SK-N-SH (cell line): ENCODE results near the gene ACTN3. TPM values are rescaled to one million over a fixed set of nuclear protein-coding genes. Genes with fewer than 3 reads are reported as not detected.

ENCODE experiments used
- CTCF ChIA-PET: fragments of 300-600, 350-600 bp; formaldehyde crosslinking; extraction: SDS; loops from one replicate; lab custom pipeline; 2021; lab: Yijun Ruan, JAX
- POLR2A ChIA-PET: fragments of 350-600 bp; sonication (Branson Sonifier 250); formaldehyde crosslinking; extraction: SDS; loops from one replicate; lab custom pipeline; 2020; ENCODE audit warnings: antibody characterized with exemption, inconsistent platforms; lab: Yijun Ruan, JAX
- DNase-seq: peaks from one replicate; pipeline ENCODE4 v3.0.0; 2012
- H2AFZ ChIP-seq: fragments of 200-600 bp; sonication (generic); 2 replicates; pipeline ENCODE4 v1.8.1; 2016; ENCODE audit warnings: antibody characterized with exemption, mild to moderate bottlenecking, low read depth
- H3F3A ChIP-seq: fragments of 200-600 bp; sonication (generic); replicated peaks from 2 replicates; pipeline ENCODE3; 2016; ENCODE audit warnings: antibody characterized with exemption, mild to moderate bottlenecking; ENCODE audit not compliant: insufficient read depth
- H3K27ac ChIP-seq, 2 experiments: fragments of 200-500 bp in 1 of 2; fragments of 200-600 bp in 1 of 2; sonication (Bioruptor generic) in 1 of 2; sonication (generic), shearing (Covaris generic) in 1 of 2; 2 replicates each; pipeline versions ENCODE4 v1.5.1 to v1.6.1; 2014 to 2016; ENCODE audit warnings: low read depth in 2 of 2, inconsistent platforms in 1 of 2, low read length in 1 of 2, mild to moderate bottlenecking in 1 of 2, mixed read lengths in 1 of 2
- H3K27me3 ChIP-seq: fragments of 200-600 bp; sonication (generic), shearing (Covaris generic); 2 replicates; pipeline ENCODE4 v1.6.1; 2016; ENCODE audit warnings: mixed run types; ENCODE audit not compliant: insufficient read depth
- H3K36me3 ChIP-seq, 2 experiments: fragments of 200-500 bp in 1 of 2; fragments of 200-600 bp in 1 of 2; sonication (Bioruptor generic) in 1 of 2; sonication (generic) in 1 of 2; replicated peaks in 1 of 2; 2 replicates each; pipeline versions ENCODE3 to v1.5.1; 2014 to 2016; ENCODE audit warnings: low read length in 1 of 2, mild to moderate bottlenecking in 1 of 2; ENCODE audit not compliant: insufficient read depth in 2 of 2, control insufficient read depth in 1 of 2
- H3K4me1 ChIP-seq, 2 experiments: fragments of 200-500 bp in 1 of 2; fragments of 200-600 bp in 1 of 2; sonication (Bioruptor generic) in 1 of 2; sonication (generic), shearing (Covaris generic) in 1 of 2; 2 replicates each; pipeline versions ENCODE4 v1.5.1 to v1.6.1; 2014 to 2016; ENCODE audit warnings: low read depth in 1 of 2, low read length in 1 of 2, mixed run types in 1 of 2; ENCODE audit not compliant: insufficient read depth in 2 of 2, control insufficient read depth in 1 of 2
- H3K4me2 ChIP-seq: fragments of 200-600 bp; sonication (generic), shearing (Covaris generic); 2 replicates; pipeline ENCODE4 v1.6.1; 2017; ENCODE audit warnings: mixed run types
- H3K4me3 ChIP-seq, 2 experiments: fragments of 200-500 bp in 1 of 2; fragments of 200-600 bp in 1 of 2; sonication (Bioruptor generic) in 1 of 2; sonication (generic), shearing (Covaris generic) in 1 of 2; 2 replicates each; pipeline versions ENCODE4 v1.5.1 to v1.8.1; 2014 to 2016; ENCODE audit warnings: low read depth in 2 of 2, inconsistent platforms in 1 of 2, low read length in 1 of 2, mild to moderate bottlenecking in 1 of 2, mixed read lengths in 1 of 2, moderate library complexity in 1 of 2
- H3K79me2 ChIP-seq: fragments of 200-600 bp; sonication (generic); 2 replicates; pipeline ENCODE4 v1.8.1; 2017; ENCODE audit warnings: mild to moderate bottlenecking; ENCODE audit not compliant: insufficient read depth
- H3K9ac ChIP-seq: fragments of 200-600 bp; sonication (generic); 2 replicates; pipeline ENCODE4 v1.6.1; 2017; ENCODE audit warnings: mixed run types
- H3K9me2 ChIP-seq: fragments of 200-600 bp; sonication (generic); 2 replicates; pipeline ENCODE4 v1.6.1; 2017; ENCODE audit warnings: mixed run types
- H3K9me3 ChIP-seq: fragments of 200-600 bp; sonication (generic); 2 replicates; pipeline ENCODE4 v1.6.1; 2017; ENCODE audit warnings: mixed run types, mild to moderate bottlenecking, moderate library complexity
- H4K20me1 ChIP-seq: fragments of 200-600 bp; sonication (generic); 2 replicates; pipeline ENCODE4 v1.6.1; 2017; ENCODE audit warnings: mild to moderate bottlenecking, mixed run types; ENCODE audit not compliant: insufficient read depth
- EP300 ChIP-seq, 2 experiments: IDR thresholded peaks; 2 replicates each; pipeline versions ENCODE4 v1.4.0 to v1.6.1; 2012; ENCODE audit warnings: borderline replicate concordance in 1 of 2, low read depth in 1 of 2, low read length in 1 of 2
- FOSL2 ChIP-seq: IDR thresholded peaks from 2 replicates; pipeline ENCODE4 v1.4.0; 2012; ENCODE audit warnings: low read depth, mild to moderate bottlenecking, moderate library complexity, borderline replicate concordance
- FOXM1 ChIP-seq: IDR thresholded peaks from 2 replicates; pipeline ENCODE4 v1.4.0; 2012; ENCODE audit warnings: low read depth, mild to moderate bottlenecking
- MEF2A ChIP-seq: IDR thresholded peaks from 2 replicates; pipeline ENCODE4 v1.4.0; 2012; ENCODE audit warnings: low read depth, borderline replicate concordance
- MXI1 ChIP-seq: IDR thresholded peaks from 2 replicates; pipeline ENCODE4 v1.6.1; 2012; ENCODE audit warnings: mild to moderate bottlenecking, low read depth, low read length, improper control_type of control experiment
- NFIC ChIP-seq: IDR thresholded peaks from 2 replicates; pipeline ENCODE4 v1.4.0; 2012; ENCODE audit warnings: borderline replicate concordance
- RFX5 ChIP-seq: IDR thresholded peaks from 2 replicates; pipeline ENCODE4 v1.6.1; 2012; ENCODE audit warnings: mild to moderate bottlenecking, improper control_type of control experiment, low read length
- SIN3A ChIP-seq: IDR thresholded peaks from 2 replicates; pipeline ENCODE4 v1.6.1; 2012; ENCODE audit warnings: low read depth, mild to moderate bottlenecking, low read length, moderate library complexity, borderline replicate concordance
- TEAD4 ChIP-seq: IDR thresholded peaks from 2 replicates; pipeline ENCODE4 v1.4.0; 2012; ENCODE audit warnings: mild to moderate bottlenecking, borderline replicate concordance; ENCODE audit not compliant: insufficient read depth
- WGBS: methylation state at CpG from one replicate; pipeline ENCODE4 v1.1.6; 2017; ENCODE audit warnings: low lambda C conversion rate; 5-methylcytosine and 5-hydroxymethylcytosine counted together
- polyA plus RNA-seq, 3 experiments: library from polyadenylated mRNA; depleted of rRNA; stranded (reverse); fragments of >200 nt; gene quantifications; 2 replicates each; pipeline ENCODE4 v1.2.3, GENCODE V29; 2012
- TF ChIP-seq, protein P1 (sequence below): fragments of 150-350 bp; IDR thresholded peaks from 2 replicates; pipeline ENCODE4 v1.6.1; 2016; ENCODE audit warnings: mild to moderate bottlenecking, low read depth, low read length
- TF ChIP-seq, protein P2 (sequence below): IDR thresholded peaks from 2 replicates; pipeline ENCODE4 v1.4.0; 2012; ENCODE audit warnings: low read depth, borderline replicate concordance
- TF ChIP-seq, protein P3 (sequence below): fragments of 200-600 bp; sonication (generic); IDR thresholded peaks from 2 replicates; pipeline ENCODE4 v1.6.1; 2017; ENCODE audit warnings: antibody characterized with exemption, mild to moderate bottlenecking, moderate library complexity
- TF ChIP-seq, protein P4 (sequence below): fragments of 150-350 bp; IDR thresholded peaks from 2 replicates; pipeline ENCODE4 v1.6.1; 2017; ENCODE audit warnings: antibody characterized with exemption, low read length, low read depth, borderline replicate concordance
- TF ChIP-seq, protein P5 (sequence below): IDR thresholded peaks from 2 replicates; pipeline ENCODE4; 2012

Gene ACTN3
- polyA plus RNA-seq, 1 of the 3 experiments (the other 2 are of a cell fraction) = 0.02 TPM

DNA sequence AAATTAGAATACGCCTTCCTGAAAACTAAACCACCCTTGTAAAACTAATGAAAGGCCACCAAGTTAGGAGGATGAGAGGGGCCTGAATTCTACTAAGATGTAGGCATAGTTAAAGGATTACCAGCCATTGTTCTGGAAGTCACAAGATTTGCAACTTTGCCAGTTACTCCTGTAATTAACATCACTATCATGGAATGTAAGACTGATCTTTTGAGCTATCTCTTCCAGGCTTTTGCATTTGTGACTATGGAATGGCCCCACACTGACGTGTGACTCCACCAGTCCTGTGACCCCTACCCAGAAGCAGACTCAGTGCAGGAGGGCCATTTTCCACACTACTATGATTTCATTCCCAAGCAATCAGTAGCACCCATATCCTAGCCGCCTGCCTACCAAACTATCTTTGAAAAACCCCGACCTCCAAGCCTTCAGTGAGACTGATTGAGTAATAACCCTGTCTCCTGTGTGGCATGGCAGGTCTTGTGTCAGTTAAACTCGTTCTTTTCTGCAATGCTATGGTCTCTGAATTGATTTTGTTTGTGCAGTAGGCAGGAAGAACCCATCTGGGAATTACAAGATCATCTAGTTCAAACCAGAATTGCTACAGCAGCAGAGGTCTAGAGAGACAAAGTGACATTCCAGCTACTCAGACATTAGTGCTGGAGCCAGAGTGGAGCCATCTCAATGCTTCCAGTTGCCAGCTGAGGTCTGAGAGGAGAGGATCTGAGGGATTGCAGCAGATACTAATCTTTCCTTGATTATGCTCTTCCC is 23.6 kb downstream of the ACTN3 start:
- Histone ChIP-seq H2AFZ (no peak overlapping the region), H3K9me2 (no peaks in the 10 kb centered on the region), H3K36me3 (no peaks in the 10 kb centered on the region), H3F3A (no peaks in the 10 kb centered on the region), H3K27ac (no peak overlapping the region), H3K9me3 (no peaks in the 10 kb centered on the region), H3K79me2 (no peaks in the 10 kb centered on the region), H3K4me1 (peaks cover 0 to 7% of the 10 kb centered on the region in 2 experiments; a peak in 1 of 4 replicates), H3K27me3 (no peaks in the 10 kb centered on the region), H3K4me3 (no peak overlapping the region), H3K4me2 (no peak overlapping the region), H3K9ac (no peak overlapping the region), H4K20me1 (no peaks in the 10 kb centered on the region)
- POLR2A ChIA-PET = interaction anchor here (2.7 kb wide), 1 partner anchor 22 kb away, joined by 8 read pairs; the partner anchor contains the start of genes CCDC87 and CCS
- 51% methylated on average over 5 of the region's 5 CpGs for WGBS
- no peak for DNase-seq
- CTCF ChIA-PET = interaction anchor here (3.2 to 5.1 kb wide), 3 partner anchors 8 to 108 kb away, joined by 13 to 30 read pairs (median 14); partner anchors contain the start of genes CCDC87, CCS and RBM4B
- TF ChIP-seq FOSL2 (no peak), SIN3A (no peak), NFIC (no peak), MXI1 (no peak), EP300 (IDR thresholded peaks at IDR 0.05; ENCODE audit: borderline replicate concordance in 1 of 2, low read depth in 1 of 2, low read length in 1 of 2) (no peak), FOXM1 (no peak)
- TF ChIP-seq, protein P1, sequence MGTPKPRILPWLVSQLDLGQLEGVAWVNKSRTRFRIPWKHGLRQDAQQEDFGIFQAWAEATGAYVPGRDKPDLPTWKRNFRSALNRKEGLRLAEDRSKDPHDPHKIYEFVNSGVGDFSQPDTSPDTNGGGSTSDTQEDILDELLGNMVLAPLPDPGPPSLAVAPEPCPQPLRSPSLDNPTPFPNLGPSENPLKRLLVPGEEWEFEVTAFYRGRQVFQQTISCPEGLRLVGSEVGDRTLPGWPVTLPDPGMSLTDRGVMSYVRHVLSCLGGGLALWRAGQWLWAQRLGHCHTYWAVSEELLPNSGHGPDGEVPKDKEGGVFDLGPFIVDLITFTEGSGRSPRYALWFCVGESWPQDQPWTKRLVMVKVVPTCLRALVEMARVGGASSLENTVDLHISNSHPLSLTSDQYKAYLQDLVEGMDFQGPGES = no peak
- TF ChIP-seq, protein P2, sequence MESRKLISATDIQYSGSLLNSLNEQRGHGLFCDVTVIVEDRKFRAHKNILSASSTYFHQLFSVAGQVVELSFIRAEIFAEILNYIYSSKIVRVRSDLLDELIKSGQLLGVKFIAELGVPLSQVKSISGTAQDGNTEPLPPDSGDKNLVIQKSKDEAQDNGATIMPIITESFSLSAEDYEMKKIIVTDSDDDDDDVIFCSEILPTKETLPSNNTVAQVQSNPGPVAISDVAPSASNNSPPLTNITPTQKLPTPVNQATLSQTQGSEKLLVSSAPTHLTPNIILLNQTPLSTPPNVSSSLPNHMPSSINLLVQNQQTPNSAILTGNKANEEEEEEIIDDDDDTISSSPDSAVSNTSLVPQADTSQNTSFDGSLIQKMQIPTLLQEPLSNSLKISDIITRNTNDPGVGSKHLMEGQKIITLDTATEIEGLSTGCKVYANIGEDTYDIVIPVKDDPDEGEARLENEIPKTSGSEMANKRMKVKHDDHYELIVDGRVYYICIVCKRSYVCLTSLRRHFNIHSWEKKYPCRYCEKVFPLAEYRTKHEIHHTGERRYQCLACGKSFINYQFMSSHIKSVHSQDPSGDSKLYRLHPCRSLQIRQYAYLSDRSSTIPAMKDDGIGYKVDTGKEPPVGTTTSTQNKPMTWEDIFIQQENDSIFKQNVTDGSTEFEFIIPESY = no peak

DNA sequence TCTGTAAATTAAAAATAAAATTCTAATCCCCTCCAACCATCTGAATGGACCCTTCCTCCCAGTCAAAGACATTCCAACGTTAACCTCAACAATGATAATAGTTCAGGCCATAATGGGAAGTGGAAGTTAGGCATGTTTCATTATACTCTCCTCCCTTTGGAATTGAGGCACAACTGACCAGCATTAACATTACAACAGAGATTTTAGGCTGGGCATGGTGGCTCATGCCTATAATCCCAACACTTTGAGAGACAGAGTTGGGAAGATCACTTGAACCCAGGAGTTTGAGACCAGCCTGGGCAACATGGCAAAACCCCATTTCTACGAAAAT is 24.1 kb downstream of the ACTN3 start:
- Histone ChIP-seq H3K9me2 (no peaks in the 10 kb centered on the region), H3K4me1 (peaks cover 0 to 7% of the 10 kb centered on the region in 2 experiments; a peak in 1 of 4 replicates), H3K9me3 (no peaks in the 10 kb centered on the region), H4K20me1 (no peaks in the 10 kb centered on the region), H3K79me2 (no peaks in the 10 kb centered on the region), H3K9ac (no peak overlapping the region), H3K27me3 (no peaks in the 10 kb centered on the region; the same call in 1 of the 2 replicates), H3K36me3 (no peaks in the 10 kb centered on the region), H3K4me3 (no peak overlapping the region), H3K27ac (no peak overlapping the region), H3F3A (no peaks in the 10 kb centered on the region), H2AFZ (no peak overlapping the region), H3K4me2 (no peak overlapping the region)
- CTCF ChIA-PET = interaction anchor here (5.1 kb wide), 1 partner anchor 107 kb away, joined by 30 read pairs; the partner anchor contains the start of gene RBM4B
- WGBS = 43% methylated on average over 2 of the region's 2 CpGs
- POLR2A ChIA-PET = no interaction called here
- no peak for DNase-seq
- TF ChIP-seq SIN3A (no peak), RFX5 (no peak), MEF2A (no peak), TEAD4 (no peak), MXI1 (no peak)
- TF ChIP-seq, protein P2 = no peak
- TF ChIP-seq, protein P3, sequence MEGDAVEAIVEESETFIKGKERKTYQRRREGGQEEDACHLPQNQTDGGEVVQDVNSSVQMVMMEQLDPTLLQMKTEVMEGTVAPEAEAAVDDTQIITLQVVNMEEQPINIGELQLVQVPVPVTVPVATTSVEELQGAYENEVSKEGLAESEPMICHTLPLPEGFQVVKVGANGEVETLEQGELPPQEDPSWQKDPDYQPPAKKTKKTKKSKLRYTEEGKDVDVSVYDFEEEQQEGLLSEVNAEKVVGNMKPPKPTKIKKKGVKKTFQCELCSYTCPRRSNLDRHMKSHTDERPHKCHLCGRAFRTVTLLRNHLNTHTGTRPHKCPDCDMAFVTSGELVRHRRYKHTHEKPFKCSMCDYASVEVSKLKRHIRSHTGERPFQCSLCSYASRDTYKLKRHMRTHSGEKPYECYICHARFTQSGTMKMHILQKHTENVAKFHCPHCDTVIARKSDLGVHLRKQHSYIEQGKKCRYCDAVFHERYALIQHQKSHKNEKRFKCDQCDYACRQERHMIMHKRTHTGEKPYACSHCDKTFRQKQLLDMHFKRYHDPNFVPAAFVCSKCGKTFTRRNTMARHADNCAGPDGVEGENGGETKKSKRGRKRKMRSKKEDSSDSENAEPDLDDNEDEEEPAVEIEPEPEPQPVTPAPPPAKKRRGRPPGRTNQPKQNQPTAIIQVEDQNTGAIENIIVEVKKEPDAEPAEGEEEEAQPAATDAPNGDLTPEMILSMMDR = no peak
- TF ChIP-seq, protein P4, sequence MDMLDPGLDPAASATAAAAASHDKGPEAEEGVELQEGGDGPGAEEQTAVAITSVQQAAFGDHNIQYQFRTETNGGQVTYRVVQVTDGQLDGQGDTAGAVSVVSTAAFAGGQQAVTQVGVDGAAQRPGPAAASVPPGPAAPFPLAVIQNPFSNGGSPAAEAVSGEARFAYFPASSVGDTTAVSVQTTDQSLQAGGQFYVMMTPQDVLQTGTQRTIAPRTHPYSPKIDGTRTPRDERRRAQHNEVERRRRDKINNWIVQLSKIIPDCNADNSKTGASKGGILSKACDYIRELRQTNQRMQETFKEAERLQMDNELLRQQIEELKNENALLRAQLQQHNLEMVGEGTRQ = no peak
- TF ChIP-seq, protein P5, sequence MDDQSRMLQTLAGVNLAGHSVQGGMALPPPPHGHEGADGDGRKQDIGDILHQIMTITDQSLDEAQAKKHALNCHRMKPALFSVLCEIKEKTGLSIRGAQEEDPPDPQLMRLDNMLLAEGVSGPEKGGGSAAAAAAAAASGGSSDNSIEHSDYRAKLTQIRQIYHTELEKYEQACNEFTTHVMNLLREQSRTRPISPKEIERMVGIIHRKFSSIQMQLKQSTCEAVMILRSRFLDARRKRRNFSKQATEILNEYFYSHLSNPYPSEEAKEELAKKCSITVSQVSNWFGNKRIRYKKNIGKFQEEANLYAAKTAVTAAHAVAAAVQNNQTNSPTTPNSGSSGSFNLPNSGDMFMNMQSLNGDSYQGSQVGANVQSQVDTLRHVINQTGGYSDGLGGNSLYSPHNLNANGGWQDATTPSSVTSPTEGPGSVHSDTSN = no peak
